ENCODE results near the gene CCDC80.

Gene CCDC80

GRCh38 chr3:112638327-112639020, 2.5 kb downstream of the CCDC80 start:
- Histone ChIP-seq H3K27ac (replicated peaks) (no peak overlapping the region), H3K27me3 (ENCODE audit: insufficient read depth, poor library complexity, severe bottlenecking) (no peaks in the 10 kb centered on the region), H3K4me3 (replicated peaks; ENCODE audit: insufficient read depth, low read length) (no peak overlapping the region)
- no peak for TF ChIP-seq REST (IDR thresholded peaks at IDR 0.05; ENCODE audit: insufficient replicate concordance, low read depth)
- no peak for TF ChIP-seq GABPA (IDR thresholded peaks at IDR 0.05; ENCODE audit: low read depth)
- TF ChIP-seq CTCF (IDR thresholded peaks at IDR 0.05; ENCODE audit: insufficient read depth, low read length): no peak
- TF ChIP-seq POLR2AphosphoS5 (IDR thresholded peaks at IDR 0.05; ENCODE audit: low read depth): no peak
- no peak for TF ChIP-seq SPI1 (IDR thresholded peaks at IDR 0.05; ENCODE audit: borderline replicate concordance, low read depth)
- DNase-seq (ENCODE audit: low read depth in 1 of 2, low spot score in 1 of 2): no peak

GRCh38 chr3:112637700-112638099, 3.2 kb downstream of the CCDC80 start:
- no peaks in the 10 kb centered on the region for H3K27me3 ChIP-seq (ENCODE audit: insufficient read depth, poor library complexity, severe bottlenecking)
- DNase-seq (ENCODE audit: low read depth in 1 of 2, low spot score in 1 of 2): no peak
- TF ChIP-seq SPI1 (IDR thresholded peaks at IDR 0.05; ENCODE audit: borderline replicate concordance, low read depth) (no peak), REST (IDR thresholded peaks at IDR 0.05; ENCODE audit: insufficient replicate concordance, low read depth) (no peak), CTCF (IDR thresholded peaks at IDR 0.05; ENCODE audit: insufficient read depth, low read length) (no peak), GABPA (IDR thresholded peaks at IDR 0.05; ENCODE audit: low read depth) (no peak), POLR2AphosphoS5 (IDR thresholded peaks at IDR 0.05; ENCODE audit: low read depth) (no peak)
- no peak overlapping the region for H3K27ac ChIP-seq (replicated peaks)
- H3K4me3 ChIP-seq (replicated peaks; ENCODE audit: insufficient read depth, low read length): no peak overlapping the region

- TF ChIP-seq SPI1 (IDR thresholded peaks at IDR 0.05; ENCODE audit: borderline replicate concordance, low read depth): no peak
- TF ChIP-seq CTCF (IDR thresholded peaks at IDR 0.05; ENCODE audit: insufficient read depth, low read length): no peak
- no peak for TF ChIP-seq REST (IDR thresholded peaks at IDR 0.05; ENCODE audit: insufficient replicate concordance, low read depth)
- no peak for TF ChIP-seq GABPA (IDR thresholded peaks at IDR 0.05; ENCODE audit: low read depth)
- TF ChIP-seq POLR2AphosphoS5 (IDR thresholded peaks at IDR 0.05; ENCODE audit: low read depth): no peak
- H3K27ac ChIP-seq (replicated peaks): no peak overlapping the region
Observed at GRCh38 chr3:112635674-112636073, 5.3 kb downstream of the CCDC80 start.

More at GRCh38 chr3:112635674-112636073, 5.3 kb downstream of the CCDC80 start:
- Histone ChIP-seq H3K4me3 (replicated peaks; ENCODE audit: insufficient read depth, low read length) (no peak overlapping the region), H3K27me3 (ENCODE audit: insufficient read depth, poor library complexity, severe bottlenecking) (no peaks in the 10 kb centered on the region)
- no peak for DNase-seq (ENCODE audit: low read depth in 1 of 2, low spot score in 1 of 2)

Measured in HL-60 (cell line).